ENCODE results near the gene GSTK1. TPM values are rescaled to one million over a fixed set of nuclear protein-coding genes. Genes with fewer than 3 reads are reported as not detected.

GSTK1 gene
- total and polyA plus RNA-seq, 3 donors from 2014 or later = 105 to 169 (median 136) TPM

- intact Hi-C loops (cut with DNase I; ENCODE audit: low total_unique reads) = loop anchor here (10.0 kb wide), 1 partner anchor 178 kb away; no protein-coding TSS in a partner anchor
- no peak for TF ChIP-seq POLR2A (IDR thresholded peaks at IDR 0.05)
- no peak for TF ChIP-seq CTCF (IDR thresholded peaks at IDR 0.05)
- Histone ChIP-seq H3K27me3 (no peaks in the 10 kb centered on the region), H3K9me3 (no peaks in the 10 kb centered on the region), H3K27ac (no peak overlapping the region), H3K4me1 (no peaks in the 10 kb centered on the region), H3K4me3 (no peak overlapping the region), H3K36me3 (ENCODE audit: low read depth, missing control alignments) (no peaks in the 10 kb centered on the region)
- 76 to 93% methylated on average over 3 of the region's 3 CpGs for WGBS, 2 donors
- DNase-seq = no peak
Observed at GRCh38 chr7:143236408-143236990, 26.7 kb upstream of the GSTK1 start.

GRCh38 chr7:143237366-143237765 lies 25.9 kb upstream of the GSTK1 start:
- Histone ChIP-seq H3K27me3 (no peaks in the 10 kb centered on the region), H3K27ac (no peak overlapping the region), H3K9me3 (no peaks in the 10 kb centered on the region), H3K4me1 (no peaks in the 10 kb centered on the region), H3K36me3 (ENCODE audit: low read depth, missing control alignments) (no peaks in the 10 kb centered on the region), H3K4me3 (no peak overlapping the region)
- TF ChIP-seq POLR2A (IDR thresholded peaks at IDR 0.05) = no peak
- no peak for TF ChIP-seq CTCF (IDR thresholded peaks at IDR 0.05)
- DNase-seq = no peak
- intact Hi-C loops (cut with DNase I; ENCODE audit: low total_unique reads) = loop anchor here (10.0 kb wide), 1 partner anchor 177 kb away; no protein-coding TSS in a partner anchor

- H3K4me3 ChIP-seq = no peak overlapping the region
- 88 to 91% methylated on average over 1 of the region's 1 CpG for WGBS, 2 donors
- no peaks in the 10 kb centered on the region for H3K9me3 ChIP-seq
- no peak for TF ChIP-seq CTCF (IDR thresholded peaks at IDR 0.05)
- TF ChIP-seq POLR2A (IDR thresholded peaks at IDR 0.05) = no peak
- no peaks in the 10 kb centered on the region for H3K4me1 ChIP-seq
- intact Hi-C loops (cut with DNase I; ENCODE audit: low total_unique reads) = loop anchor here (10.0 kb wide), 1 partner anchor 176 kb away; no protein-coding TSS in a partner anchor
- no peaks in the 10 kb centered on the region for H3K36me3 ChIP-seq (ENCODE audit: low read depth, missing control alignments)
- DNase-seq = no peak
- H3K27me3 ChIP-seq = no peaks in the 10 kb centered on the region
- no peak overlapping the region for H3K27ac ChIP-seq
Observed at GRCh38 chr7:143238289-143238980, 24.8 kb upstream of the GSTK1 start.

GRCh38 chr7:143239813-143240212 lies 23.4 kb upstream of the GSTK1 start:
- TF ChIP-seq POLR2A (IDR thresholded peaks at IDR 0.05) = no peak
- no peak for TF ChIP-seq CTCF (IDR thresholded peaks at IDR 0.05)
- no peaks in the 10 kb centered on the region for H3K9me3 ChIP-seq
- no peak overlapping the region for H3K4me3 ChIP-seq
- H3K4me1 ChIP-seq = no peaks in the 10 kb centered on the region
- intact Hi-C loops (cut with DNase I; ENCODE audit: low total_unique reads) = loop anchor here (10.0 kb wide), 1 partner anchor 175 kb away; no protein-coding TSS in a partner anchor
- DNase-seq = no peak
- no peak overlapping the region for H3K27ac ChIP-seq
- no peaks in the 10 kb centered on the region for H3K27me3 ChIP-seq
- no peaks in the 10 kb centered on the region for H3K36me3 ChIP-seq (ENCODE audit: low read depth, missing control alignments)

Measured in testis (tissue), 3 donors.